ENCODE results near the gene DLST. TPM values are rescaled to one million over a fixed set of nuclear protein-coding genes. Genes with fewer than 3 reads are reported as not detected.
A peak's percentile ranks its signal among the peaks of the same experiment; 100 is the strongest.

DLST gene
- total RNA-seq, 2 donors from 2014 or later = 68.6 to 91.6 TPM

GRCh38 chr14:74904635-74905503 is 23.2 kb downstream of the DLST start:
- Histone ChIP-seq H3K9me3 (no peaks in the 10 kb centered on the region), H3K27ac (no peak overlapping the region), H3K27me3 (replicated peaks; ENCODE audit: insufficient read depth) (no peaks in the 10 kb centered on the region), H3K36me3 (peaks cover 40% of the 10 kb centered on the region), H3K4me1 (ENCODE audit: control insufficient read depth in 1 of 2, low read depth in 2 of 2) (peaks cover 0 to 22% of the 10 kb centered on the region in 2 donors), H3K4me3 (no peak overlapping the region)
- no peak for TF ChIP-seq CTCF (IDR thresholded peaks at IDR 0.05)
- ATAC-seq (ENCODE audit: insufficient number of reproducible peaks, low FRiP score, low read depth) (no peak), DNase-seq (ENCODE audit: low spot score) (no peak)

- DNase-seq (ENCODE audit: low spot score) (no peak), ATAC-seq (ENCODE audit: insufficient number of reproducible peaks, low FRiP score, low read depth) (no peak)
- H3K4me3 ChIP-seq = no peak overlapping the region
- TF ChIP-seq CTCF (IDR thresholded peaks at IDR 0.05) = peak; percentile 96
- H3K9me3 ChIP-seq = no peaks in the 10 kb centered on the region
- H3K36me3 ChIP-seq = peaks cover 32% of the 10 kb centered on the region
- no peaks in the 10 kb centered on the region for H3K27me3 ChIP-seq (replicated peaks; ENCODE audit: insufficient read depth)
- no peak overlapping the region for H3K27ac ChIP-seq
- H3K4me1 ChIP-seq (ENCODE audit: control insufficient read depth in 1 of 2, low read depth in 2 of 2) = peaks cover 0 to 22% of the 10 kb centered on the region in 2 donors
Observed at GRCh38 chr14:74905595-74906142, 24.0 kb downstream of the DLST start.

GRCh38 chr14:74906925-74907521 is 25.3 kb downstream of the DLST start:
- H3K4me3 ChIP-seq = no peak overlapping the region
- no peaks in the 10 kb centered on the region for H3K27me3 ChIP-seq (replicated peaks; ENCODE audit: insufficient read depth)
- H3K36me3 ChIP-seq = peaks cover 18% of the 10 kb centered on the region
- no peak for TF ChIP-seq CTCF (IDR thresholded peaks at IDR 0.05)
- H3K4me1 ChIP-seq (ENCODE audit: control insufficient read depth in 1 of 2, low read depth in 2 of 2) = peaks cover 0 to 22% of the 10 kb centered on the region in 2 donors
- ATAC-seq (ENCODE audit: insufficient number of reproducible peaks, low FRiP score, low read depth) = no peak
- no peak overlapping the region for H3K27ac ChIP-seq
- H3K9me3 ChIP-seq = no peaks in the 10 kb centered on the region
- DNase-seq (ENCODE audit: low spot score) = no peak

DNA sequence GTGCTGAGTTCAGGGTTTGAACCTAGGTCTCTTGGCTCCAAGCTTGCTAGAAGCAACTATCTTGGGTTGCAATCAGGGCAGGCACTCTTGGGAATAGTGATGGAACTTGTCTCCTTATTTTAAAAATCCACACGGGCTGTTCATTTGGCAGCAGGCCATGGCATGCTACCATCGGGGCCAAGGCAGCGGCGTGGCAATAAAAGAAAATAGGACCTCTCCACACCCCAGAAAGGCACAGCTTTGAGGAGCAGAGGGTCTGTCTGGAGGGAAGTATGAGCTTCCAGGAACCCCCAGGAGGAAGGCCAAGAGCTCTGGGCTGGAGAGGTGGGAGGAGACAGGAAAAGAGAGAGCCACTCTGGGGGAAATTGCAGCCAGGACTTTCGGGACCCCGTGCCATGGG is 26.0 kb downstream of the DLST start:
- H3K4me1 ChIP-seq (ENCODE audit: control insufficient read depth in 1 of 2, low read depth in 2 of 2) = peaks cover 0 to 22% of the 10 kb centered on the region in 2 donors
- ATAC-seq (ENCODE audit: insufficient number of reproducible peaks, low FRiP score, low read depth) (no peak), DNase-seq (ENCODE audit: low spot score) (no peak)
- H3K4me3 ChIP-seq = no peak overlapping the region
- H3K27me3 ChIP-seq (replicated peaks; ENCODE audit: insufficient read depth) = no peaks in the 10 kb centered on the region
- no peak overlapping the region for H3K27ac ChIP-seq
- TF ChIP-seq CTCF (IDR thresholded peaks at IDR 0.05) = no peak
- peaks cover 11% of the 10 kb centered on the region for H3K36me3 ChIP-seq
- H3K9me3 ChIP-seq = no peaks in the 10 kb centered on the region

DNA sequence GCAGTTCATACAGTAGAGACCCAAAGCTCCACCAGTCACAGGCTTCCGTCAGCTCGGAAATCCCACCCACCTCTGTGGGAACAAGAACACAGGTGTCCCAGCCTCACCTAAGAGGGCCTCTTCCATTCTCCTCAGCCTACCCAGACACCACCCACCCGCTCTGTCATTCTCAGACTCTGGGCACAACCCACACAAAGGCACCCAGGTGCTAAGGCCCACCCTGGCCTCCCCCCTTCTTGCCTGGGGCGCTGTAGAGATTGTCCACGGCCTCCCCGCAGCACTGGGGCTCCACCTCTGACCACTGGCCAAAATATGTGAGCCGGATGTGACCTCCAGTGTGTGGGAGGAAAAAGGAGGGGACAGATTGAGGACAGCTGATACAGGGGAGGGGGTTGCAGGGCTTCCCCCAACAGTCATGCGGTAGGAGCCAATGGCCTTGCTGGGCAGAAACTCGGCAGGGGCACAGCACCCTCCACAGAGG is 27.2 kb downstream of the DLST start:
- Histone ChIP-seq H3K4me3 (no peak overlapping the region), H3K27me3 (replicated peaks; ENCODE audit: insufficient read depth) (no peaks in the 10 kb centered on the region), H3K27ac (no peak overlapping the region), H3K36me3 (peaks cover 1% of the 10 kb centered on the region), H3K4me1 (ENCODE audit: control insufficient read depth in 1 of 2, low read depth in 2 of 2) (peaks cover 0 to 27% of the 10 kb centered on the region in 2 donors), H3K9me3 (no peaks in the 10 kb centered on the region)
- no peak for ATAC-seq (ENCODE audit: insufficient number of reproducible peaks, low FRiP score, low read depth)
- TF ChIP-seq CTCF (IDR thresholded peaks at IDR 0.05) = no peak
- DNase-seq (ENCODE audit: low spot score) = no peak
